NT2/D1 (cell line): Measurements from ENCODE around the gene VAV1.

Experiments
- SUZ12 ChIP-seq: IDR thresholded peaks from 2 replicates; pipeline ENCODE4 v1.6.1; 2011; ENCODE audit not compliant: insufficient read length, insufficient read depth; ENCODE audit errors: extremely low read depth
- YY1 ChIP-seq: IDR thresholded peaks from 2 replicates; pipeline ENCODE4 v1.6.1; 2011; ENCODE audit not compliant: insufficient read length, insufficient read depth
- ZNF274 ChIP-seq: IDR thresholded peaks from 2 replicates; pipeline ENCODE4 v1.6.1; 2011; ENCODE audit warnings: mild to moderate bottlenecking, low read depth, low read length

DNA sequence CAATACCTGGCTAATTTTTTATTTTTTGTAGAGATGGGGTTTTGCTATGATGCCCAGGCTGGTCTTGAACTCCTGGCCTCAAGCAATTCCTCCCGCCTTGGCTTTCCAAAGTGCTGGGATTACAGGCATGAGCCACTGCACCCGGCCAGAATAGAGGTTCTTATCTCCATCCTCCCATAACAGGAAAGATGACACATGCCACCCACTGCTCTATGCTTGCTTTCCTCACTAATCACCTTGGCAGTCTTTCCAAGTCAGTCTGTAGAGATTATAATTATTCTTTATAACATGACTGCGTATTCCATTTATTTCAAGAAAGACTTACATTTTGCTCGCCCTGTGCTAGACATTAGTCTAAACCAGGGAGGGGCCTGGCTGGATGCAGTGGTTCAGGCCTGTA, 6.7 kb downstream of the VAV1 start:
- TF ChIP-seq YY1 (no peak), ZNF274 (no peak), SUZ12 (no peak)
